Fibroblast of lung (primary cell): ENCODE results near the gene PPP2R5C.
"Not testable (repeated sequence)": the region's sequence is repeated elsewhere in the genome, so short reads cannot be mapped to it uniquely, and the experiment has no call there.

Experiments
- CTCF ChIP-seq, 2 donors: IDR thresholded peaks in 1 of 2; conservative IDR thresholded peaks in 1 of 2; 1 replicate in 1 of 2; 2 replicates in 1 of 2; pipeline ENCODE4 v1.5.1; 2011 to 2012; ENCODE audit warnings: low read length in 2 of 2, control low read depth in 1 of 2, inconsistent platforms in 1 of 2, low read depth in 1 of 2, mild to moderate bottlenecking in 1 of 2
- EZH2 ChIP-seq: IDR thresholded peaks from 2 replicates; pipeline ENCODE4 v1.5.1; 2012; ENCODE audit warnings: low read length, control low read depth, mild to moderate bottlenecking; ENCODE audit errors: missing control alignments

- not testable (repeated sequence) for TF ChIP-seq CTCF (conservative IDR thresholded peaks at IDR 0.05 in 1 of 2, IDR thresholded peaks at IDR 0.05 in 1 of 2; ENCODE audit: low read depth in 1 of 2, low read length in 2 of 2); EZH2
Measured at GRCh38 chr14:101749756-101750155, 11.8 kb upstream of the PPP2R5C start.
